WTC11 (cell line): ENCODE measurements around the gene TMEFF2. TPM values are rescaled to one million over a fixed set of nuclear protein-coding genes. Genes with fewer than 3 reads are reported as not detected.
A peak's percentile ranks its signal among the peaks of the same experiment; 100 is the strongest.

ENCODE experiments used
- ATAC-seq: fragments of 200-7000 bp; cut with Tn5 transposase; 2 replicates; pipeline ENCODE4 v1.10.0; 2021; ENCODE audit warnings: mild to moderate bottlenecking, moderate library complexity
- CTCF ChIA-PET: fragments of 300-600 bp; sonication (Branson Sonifier 250); formaldehyde crosslinking; loops from one replicate; lab custom pipeline; 2021; ENCODE audit warnings: antibody characterized with exemption; lab: Charles Lee
- POLR2A ChIA-PET: fragments of 350-600 bp; sonication (Branson Sonifier 250); formaldehyde crosslinking; loops from one replicate; lab custom pipeline; 2021; ENCODE audit warnings: antibody characterized with exemption; lab: Charles Lee
- DNase-seq: peaks from one replicate; pipeline ENCODE4 v3.0.0; 2021; ENCODE audit warnings: low spot score
- H3K27ac Mint-ChIP-seq: 2 replicates; pipeline ENCODE4 v1.8.0; 2021; ENCODE audit warnings: mixed read lengths
- H3K27me3 Mint-ChIP-seq: 2 replicates; pipeline ENCODE4 v1.8.0; 2021; ENCODE audit warnings: low read depth, mild to moderate bottlenecking, moderate library complexity, mixed read lengths
- H3K36me3 Mint-ChIP-seq: 2 replicates; pipeline ENCODE4 v1.8.0; 2021; ENCODE audit warnings: mixed read lengths
- H3K4me1 Mint-ChIP-seq: 2 replicates; pipeline ENCODE4 v1.8.0; 2022; ENCODE audit warnings: mixed read lengths
- H3K4me3 Mint-ChIP-seq: 2 replicates; pipeline ENCODE4 v1.8.0; 2021; ENCODE audit warnings: mild to moderate bottlenecking, moderate library complexity, mixed read lengths
- H3K9me3 Mint-ChIP-seq: 2 replicates; pipeline ENCODE4 v1.8.0; 2021; ENCODE audit warnings: mixed read lengths
- CREB1 ChIP-seq: sonication (generic); formaldehyde crosslinking; IDR thresholded peaks from 2 replicates; pipeline ENCODE4 v1.8.0; 2023; ENCODE audit warnings: mild to moderate bottlenecking, missing genetic modification reagents
- ETV6 ChIP-seq: sonication (generic); formaldehyde crosslinking; IDR thresholded peaks from 2 replicates; pipeline ENCODE4 v1.8.1; 2022; ENCODE audit warnings: mild to moderate bottlenecking, missing genetic modification reagents
- FOXK1 ChIP-seq: sonication (generic); formaldehyde crosslinking; IDR thresholded peaks from 2 replicates; pipeline ENCODE4 v1.8.0; 2022; ENCODE audit warnings: mild to moderate bottlenecking, moderate library complexity, missing genetic modification reagents
- FOXP1 ChIP-seq: sonication (generic); formaldehyde crosslinking; IDR thresholded peaks from 2 replicates; pipeline ENCODE4 v1.8.0; 2022; ENCODE audit warnings: missing genetic modification reagents, mild to moderate bottlenecking, moderate library complexity, borderline replicate concordance
- GRHL2 ChIP-seq: fragments of 250-450 bp; sonication (Bioruptor Pico); IDR thresholded peaks from 2 replicates; pipeline ENCODE4 v1.8.0; 2022; ENCODE audit warnings: mild to moderate bottlenecking, moderate library complexity; ENCODE audit not compliant: insufficient replicate concordance, severe bottlenecking
- IRF2 ChIP-seq: sonication (generic); formaldehyde crosslinking; IDR thresholded peaks from 2 replicates; pipeline ENCODE4 v1.8.0; 2022; ENCODE audit warnings: low read depth, missing genetic modification reagents, borderline replicate concordance
- MXD4 ChIP-seq: fragments of 250-450 bp; sonication (Bioruptor Pico); IDR thresholded peaks from 2 replicates; pipeline ENCODE4 v1.8.0; 2021; ENCODE audit warnings: mild to moderate bottlenecking, moderate library complexity, borderline replicate concordance
- NFYB ChIP-seq: sonication (generic); formaldehyde crosslinking; conservative IDR thresholded peaks from 2 replicates; pipeline ENCODE4 v1.8.0; 2022; ENCODE audit warnings: low read depth, missing genetic modification reagents
- NR1H2 ChIP-seq: sonication (generic); formaldehyde crosslinking; IDR thresholded peaks from 2 replicates; pipeline ENCODE4 v1.9.0; 2021; ENCODE audit warnings: mild to moderate bottlenecking, moderate library complexity, missing genetic modification reagents
- NR2C2 ChIP-seq: sonication (generic); formaldehyde crosslinking; IDR thresholded peaks from 2 replicates; pipeline ENCODE4 v1.8.0; 2022; ENCODE audit warnings: mild to moderate bottlenecking, missing genetic modification reagents
- OVOL2 ChIP-seq: fragments of 250-450 bp; sonication (Bioruptor Pico); IDR thresholded peaks from 2 replicates; pipeline ENCODE4 v1.9.0; 2021; ENCODE audit warnings: mild to moderate bottlenecking, borderline replicate concordance
- RELA ChIP-seq: sonication (generic); formaldehyde crosslinking; IDR thresholded peaks from 2 replicates; pipeline ENCODE4 v1.8.1; 2022; ENCODE audit warnings: missing genetic modification reagents, mild to moderate bottlenecking, borderline replicate concordance
- RORB ChIP-seq: fragments of 250-450 bp; sonication (Bioruptor Pico); IDR thresholded peaks from 2 replicates; pipeline ENCODE4 v1.9.0; 2021; ENCODE audit warnings: mild to moderate bottlenecking
- SP1 ChIP-seq: sonication (generic); formaldehyde crosslinking; conservative IDR thresholded peaks from 2 replicates; pipeline ENCODE4 v1.8.1; 2022; ENCODE audit warnings: missing genetic modification reagents
- ZBTB21 ChIP-seq: sonication (generic); formaldehyde crosslinking; IDR thresholded peaks from 2 replicates; pipeline ENCODE4 v1.8.1; 2023; ENCODE audit warnings: mild to moderate bottlenecking, missing genetic modification reagents, borderline replicate concordance
- ZNF138 ChIP-seq: sonication (generic); formaldehyde crosslinking; conservative IDR thresholded peaks from 2 replicates; pipeline ENCODE4 v1.8.1; 2022; ENCODE audit warnings: mild to moderate bottlenecking, moderate library complexity, missing genetic modification reagents
- ZNF232 ChIP-seq: sonication (generic); formaldehyde crosslinking; IDR thresholded peaks from 2 replicates; pipeline ENCODE4 v1.8.0; 2022; ENCODE audit warnings: mild to moderate bottlenecking, missing genetic modification reagents
- ZNF423 ChIP-seq: fragments of 250-450 bp; sonication (Bioruptor Pico); IDR thresholded peaks from 2 replicates; pipeline ENCODE4 v2.1.2; 2022; ENCODE audit warnings: mild to moderate bottlenecking, moderate library complexity
- ZNF671 ChIP-seq: fragments of 250-450 bp; sonication (Bioruptor Pico); IDR thresholded peaks from 2 replicates; pipeline ENCODE4 v1.8.0; 2021; ENCODE audit warnings: mild to moderate bottlenecking
- total RNA-seq: library from RNA; stranded (reverse); gene quantifications from 3 replicates; pipeline ENCODE4 v1.2.3, GENCODE V29; 2021
- TF ChIP-seq, protein P1 (sequence below): sonication (generic); formaldehyde crosslinking; IDR thresholded peaks from 2 replicates; pipeline ENCODE4 v1.8.1; 2022; ENCODE audit warnings: missing genetic modification reagents, borderline replicate concordance
- TF ChIP-seq, protein P2 (sequence below): sonication (generic); formaldehyde crosslinking; IDR thresholded peaks from 2 replicates; pipeline ENCODE4 v1.8.1; 2022; ENCODE audit warnings: low read depth, missing genetic modification reagents, borderline replicate concordance
- TF ChIP-seq, protein P3 (sequence below): sonication (generic); formaldehyde crosslinking; IDR thresholded peaks from 2 replicates; pipeline ENCODE4 v1.8.0; 2023; ENCODE audit warnings: missing genetic modification reagents

The TMEFF2 gene
- total RNA-seq, 1 experiment from 2014 or later, result 2.3 TPM

DNA sequence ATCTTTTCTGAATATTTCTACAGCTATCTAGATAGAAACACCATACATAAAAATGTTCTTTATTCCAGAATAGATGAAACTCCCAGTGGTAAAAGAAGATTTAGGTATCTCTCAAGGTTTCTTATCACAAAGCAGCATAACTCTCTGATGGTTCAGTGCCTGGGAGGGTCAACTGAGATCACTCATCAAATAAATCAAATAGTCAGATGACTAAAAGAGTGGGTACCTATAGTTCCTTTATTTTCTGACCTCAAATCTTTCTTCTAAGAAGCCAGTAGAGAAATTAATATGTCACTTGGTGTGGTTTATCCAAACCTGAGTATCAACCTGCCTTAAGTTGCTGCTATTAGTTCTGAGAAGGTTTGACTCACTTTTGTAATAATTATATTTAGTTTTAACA, 120.9 kb downstream of the TMEFF2 start:
- DNase-seq (no peak), ATAC-seq (no peak)
- no peaks in the 10 kb centered on the region for H3K27me3 Mint-ChIP-seq
- ChIA-PET POLR2A (no interaction called here), CTCF (no interaction called here)
- no peak overlapping the region for H3K27ac Mint-ChIP-seq
- H3K36me3 Mint-ChIP-seq, result no peaks in the 10 kb centered on the region
- H3K4me1 Mint-ChIP-seq, result no peaks in the 10 kb centered on the region; the same call in 1 of the 2 replicates
- no peaks in the 10 kb centered on the region for H3K9me3 Mint-ChIP-seq
- no peak overlapping the region for H3K4me3 Mint-ChIP-seq
- TF ChIP-seq RELA (no peak), NFYB (CRISPR knock-in tag) (no peak), ETV6 (CRISPR knock-in tag) (no peak)

DNA sequence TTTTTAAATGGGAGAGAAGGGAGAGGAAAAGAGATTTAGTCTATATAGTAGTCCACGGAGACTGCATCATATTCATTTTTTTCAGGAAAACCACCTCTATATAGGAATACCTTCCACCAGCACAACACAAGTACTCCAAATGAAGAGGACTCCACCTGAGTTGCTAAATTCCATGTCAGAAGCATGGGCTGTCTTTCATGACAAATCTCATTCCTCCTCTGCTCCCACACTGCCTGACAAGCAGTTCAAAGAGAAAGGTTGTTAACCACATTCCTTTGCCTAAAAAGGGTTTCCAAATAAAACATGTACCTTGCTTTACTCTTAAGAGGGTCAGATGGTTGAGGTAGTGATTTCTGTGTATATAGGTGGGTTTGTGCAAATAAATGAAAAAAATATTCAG, 122.0 kb downstream of the TMEFF2 start:
- Mint-ChIP-seq H3K27me3 (no peaks in the 10 kb centered on the region), H3K4me3 (no peak overlapping the region), H3K9me3 (no peaks in the 10 kb centered on the region), H3K4me1 (no peaks in the 10 kb centered on the region; the same call in 1 of the 2 replicates), H3K27ac (no peak overlapping the region), H3K36me3 (no peaks in the 10 kb centered on the region)
- ChIA-PET CTCF (no interaction called here), POLR2A (no interaction called here)
- no peak for TF ChIP-seq IRF2
- TF ChIP-seq RORB (CRISPR knock-in tag), result no peak
- TF ChIP-seq, protein P1, sequence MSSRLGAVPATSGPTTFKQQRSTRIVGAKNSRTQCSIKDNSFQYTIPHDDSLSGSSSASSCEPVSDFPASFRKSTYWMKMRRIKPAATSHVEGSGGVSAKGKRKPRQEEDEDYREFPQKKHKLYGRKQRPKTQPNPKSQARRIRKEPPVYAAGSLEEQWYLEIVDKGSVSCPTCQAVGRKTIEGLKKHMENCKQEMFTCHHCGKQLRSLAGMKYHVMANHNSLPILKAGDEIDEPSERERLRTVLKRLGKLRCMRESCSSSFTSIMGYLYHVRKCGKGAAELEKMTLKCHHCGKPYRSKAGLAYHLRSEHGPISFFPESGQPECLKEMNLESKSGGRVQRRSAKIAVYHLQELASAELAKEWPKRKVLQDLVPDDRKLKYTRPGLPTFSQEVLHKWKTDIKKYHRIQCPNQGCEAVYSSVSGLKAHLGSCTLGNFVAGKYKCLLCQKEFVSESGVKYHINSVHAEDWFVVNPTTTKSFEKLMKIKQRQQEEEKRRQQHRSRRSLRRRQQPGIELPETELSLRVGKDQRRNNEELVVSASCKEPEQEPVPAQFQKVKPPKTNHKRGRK, result no peak
- TF ChIP-seq ZNF138 (CRISPR knock-in tag), result no peak
- no peak for TF ChIP-seq NR2C2 (CRISPR knock-in tag)
- TF ChIP-seq, protein P2, sequence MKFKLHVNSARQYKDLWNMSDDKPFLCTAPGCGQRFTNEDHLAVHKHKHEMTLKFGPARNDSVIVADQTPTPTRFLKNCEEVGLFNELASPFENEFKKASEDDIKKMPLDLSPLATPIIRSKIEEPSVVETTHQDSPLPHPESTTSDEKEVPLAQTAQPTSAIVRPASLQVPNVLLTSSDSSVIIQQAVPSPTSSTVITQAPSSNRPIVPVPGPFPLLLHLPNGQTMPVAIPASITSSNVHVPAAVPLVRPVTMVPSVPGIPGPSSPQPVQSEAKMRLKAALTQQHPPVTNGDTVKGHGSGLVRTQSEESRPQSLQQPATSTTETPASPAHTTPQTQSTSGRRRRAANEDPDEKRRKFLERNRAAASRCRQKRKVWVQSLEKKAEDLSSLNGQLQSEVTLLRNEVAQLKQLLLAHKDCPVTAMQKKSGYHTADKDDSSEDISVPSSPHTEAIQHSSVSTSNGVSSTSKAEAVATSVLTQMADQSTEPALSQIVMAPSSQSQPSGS, result no peak
- TF ChIP-seq ZNF423 (CRISPR knock-in tag), result no peak
- TF ChIP-seq OVOL2 (CRISPR knock-in tag), result no peak
- no peak for TF ChIP-seq FOXP1 (CRISPR knock-in tag)
- no peak for TF ChIP-seq ZNF232 (CRISPR knock-in tag)
- no peak for TF ChIP-seq NR1H2
- no peak for DNase-seq
- ATAC-seq, result peak; percentile 36; the same call in 1 of the 2 replicates

DNA sequence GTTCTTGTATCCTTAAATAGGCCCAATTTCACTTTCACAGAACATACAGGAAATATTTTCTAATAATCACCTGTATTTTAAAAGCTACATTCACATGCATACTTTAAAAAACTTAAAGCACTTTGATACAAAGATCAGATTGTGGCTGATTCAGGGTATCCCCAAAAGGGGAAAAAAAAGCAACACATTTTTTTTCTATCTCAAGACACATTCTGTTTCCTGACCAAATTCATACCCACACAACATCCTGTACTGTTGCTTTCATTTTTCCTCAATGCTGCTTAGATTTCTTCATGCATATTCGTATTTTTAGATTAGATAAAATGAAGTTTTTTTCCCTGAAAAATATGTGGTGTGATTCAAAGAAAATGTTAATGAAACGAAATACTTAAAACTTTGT, 122.5 kb downstream of the TMEFF2 start:
- POLR2A ChIA-PET, result no interaction called here
- H3K4me1 Mint-ChIP-seq, result no peaks in the 10 kb centered on the region; the same call in 1 of the 2 replicates
- CTCF ChIA-PET, result no interaction called here
- no peaks in the 10 kb centered on the region for H3K27me3 Mint-ChIP-seq
- no peak overlapping the region for H3K27ac Mint-ChIP-seq
- DNase-seq (no peak), ATAC-seq (no peak)
- H3K4me3 Mint-ChIP-seq, result no peak overlapping the region
- H3K9me3 Mint-ChIP-seq, result no peaks in the 10 kb centered on the region
- TF ChIP-seq ZNF138 (CRISPR knock-in tag) (no peak), GRHL2 (no peak), MXD4 (no peak), CREB1 (CRISPR knock-in tag) (no peak), FOXK1 (CRISPR knock-in tag) (no peak), SP1 (CRISPR knock-in tag) (no peak), ZNF671 (no peak), ZBTB21 (CRISPR knock-in tag) (no peak)
- TF ChIP-seq, protein P3, sequence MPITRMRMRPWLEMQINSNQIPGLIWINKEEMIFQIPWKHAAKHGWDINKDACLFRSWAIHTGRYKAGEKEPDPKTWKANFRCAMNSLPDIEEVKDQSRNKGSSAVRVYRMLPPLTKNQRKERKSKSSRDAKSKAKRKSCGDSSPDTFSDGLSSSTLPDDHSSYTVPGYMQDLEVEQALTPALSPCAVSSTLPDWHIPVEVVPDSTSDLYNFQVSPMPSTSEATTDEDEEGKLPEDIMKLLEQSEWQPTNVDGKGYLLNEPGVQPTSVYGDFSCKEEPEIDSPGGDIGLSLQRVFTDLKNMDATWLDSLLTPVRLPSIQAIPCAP (CRISPR knock-in tag), result no peak
- no peaks in the 10 kb centered on the region for H3K36me3 Mint-ChIP-seq
